Hematopoietic multipotent progenitor cell treated with erythropoietin and hydrocortisone succinate and interleukin-3 and kit ligand, for 6 days (in vitro differentiated cells): ENCODE data around the gene MRAP.
"Not testable (repeated sequence)": the region's sequence is repeated elsewhere in the genome, so short reads cannot be mapped to it uniquely, and the experiment has no call there.

Experiments used
- DNase-seq: peaks from one replicate; pipeline ENCODE4 v3.0.0-alpha.2; 2015

The MRAP gene

GRCh38 chr21:32301596-32301995 lies 2.9 kb downstream of the MRAP start:
- no peak for DNase-seq

DNA sequence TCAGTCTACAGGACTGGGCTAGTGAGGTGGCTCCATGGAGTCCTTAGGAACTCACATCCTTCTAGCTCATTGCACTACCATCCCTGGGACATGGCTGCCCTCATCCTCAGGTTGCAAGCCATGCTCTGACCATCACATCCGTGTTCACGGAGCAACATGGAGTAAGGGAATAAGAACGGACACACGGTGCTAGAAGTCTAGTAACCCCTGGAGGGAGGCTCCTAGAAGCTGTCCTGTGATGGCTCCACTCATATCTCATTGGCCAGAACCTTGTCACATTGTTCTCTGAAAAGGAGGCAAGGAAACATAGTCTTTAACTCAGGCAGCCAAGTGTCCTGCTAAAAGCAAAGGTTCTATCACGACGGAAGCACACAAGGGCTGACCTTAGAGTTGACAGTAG lies 3.9 kb downstream of the MRAP start:
- no peak for DNase-seq

- DNase-seq: no peak
These were observed 4.7 kb downstream of the MRAP start for GRCh38 chr21:32303385-32303784.

- DNase-seq: no peak
These were observed 6.3 kb downstream of the MRAP start for GRCh38 chr21:32304998-32305397.

DNA sequence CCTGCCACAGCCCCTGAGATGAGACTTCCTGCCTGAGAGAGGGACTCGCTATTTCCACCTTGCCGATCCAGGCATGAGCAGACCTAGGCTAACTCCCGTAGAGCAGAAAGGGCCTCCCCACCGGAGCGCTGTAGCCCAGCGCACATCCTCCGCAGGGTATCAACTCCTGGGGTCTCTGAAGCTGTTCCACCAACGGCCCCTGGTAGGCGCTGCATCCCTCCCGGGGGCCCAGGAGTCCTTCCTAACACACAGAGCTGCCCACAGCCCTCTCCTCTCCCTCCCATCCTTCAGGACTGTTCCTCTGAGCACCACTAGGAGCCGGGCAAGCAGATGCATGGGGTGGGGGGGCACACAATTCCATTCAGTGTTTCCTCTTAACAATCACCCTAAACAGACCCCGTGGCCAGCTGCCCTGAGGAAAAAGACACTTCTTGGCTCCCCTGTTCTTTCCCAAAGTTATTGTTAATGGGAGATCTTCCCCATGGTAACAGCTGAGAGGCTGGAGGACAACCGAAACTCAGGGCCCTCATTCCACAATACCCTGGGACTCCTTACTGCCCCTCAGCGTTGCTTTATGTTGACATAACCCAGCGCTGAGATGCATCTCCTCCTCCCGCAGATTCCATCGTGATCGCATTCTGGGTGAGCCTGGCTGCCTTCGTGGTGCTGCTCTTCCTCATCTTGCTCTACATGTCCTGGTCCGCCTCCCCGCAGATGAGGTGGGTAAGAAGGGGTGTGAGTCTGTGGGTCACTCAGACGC lies 7.5 kb downstream of the MRAP start:
- DNase-seq: no peak

DNA sequence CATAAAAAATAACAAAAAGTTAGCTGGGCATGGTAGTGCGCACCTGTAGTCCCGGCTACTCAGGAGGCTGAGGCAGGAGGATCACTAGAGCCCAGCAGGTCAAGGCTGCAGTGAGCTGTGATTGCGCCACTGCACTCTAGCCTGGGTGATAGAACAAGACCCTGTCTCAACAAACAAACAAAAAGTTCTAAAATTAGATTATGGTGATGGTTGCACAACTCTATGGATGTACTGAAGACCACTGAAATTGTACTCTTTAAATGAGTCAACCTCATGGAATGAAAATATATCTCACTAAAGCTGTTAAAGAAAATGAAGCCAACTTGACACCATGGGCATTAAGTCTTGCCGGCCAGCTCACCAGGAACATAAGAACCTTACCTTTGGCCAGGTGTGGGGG lies 9.1 kb downstream of the MRAP start:
- DNase-seq: no peak

DNA sequence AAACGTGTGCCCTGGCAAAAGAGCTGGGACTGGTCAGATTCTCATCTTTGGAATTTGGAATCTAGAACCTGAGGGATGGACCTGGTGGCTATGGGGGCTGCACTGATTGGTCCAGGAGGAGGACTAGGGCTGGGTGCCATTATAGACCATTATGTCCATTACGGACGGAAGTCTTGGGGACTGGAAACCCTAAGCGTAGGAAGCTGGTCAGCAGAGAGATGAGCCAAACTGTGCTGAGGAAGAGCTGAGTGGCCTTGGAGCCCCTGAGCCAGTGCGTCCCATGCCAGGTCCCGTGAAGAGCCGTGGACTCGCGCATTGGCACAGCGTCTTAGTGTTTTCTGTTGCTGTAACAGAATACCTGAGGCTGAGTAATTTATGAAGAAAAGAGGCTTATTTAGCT lies 10.0 kb downstream of the MRAP start:
- DNase-seq: no peak

GRCh38 chr21:32309906-32310460 lies 11.3 kb downstream of the MRAP start:
- DNase-seq: no peak

- DNase-seq: not testable (repeated sequence)
These were observed 12.3 kb downstream of the MRAP start for GRCh38 chr21:32310976-32311375.

- DNase-seq: no peak
These were observed 13.0 kb downstream of the MRAP start for GRCh38 chr21:32311621-32312020.

- DNase-seq: no peak
These were observed 13.7 kb downstream of the MRAP start for GRCh38 chr21:32312326-32312725.

DNA sequence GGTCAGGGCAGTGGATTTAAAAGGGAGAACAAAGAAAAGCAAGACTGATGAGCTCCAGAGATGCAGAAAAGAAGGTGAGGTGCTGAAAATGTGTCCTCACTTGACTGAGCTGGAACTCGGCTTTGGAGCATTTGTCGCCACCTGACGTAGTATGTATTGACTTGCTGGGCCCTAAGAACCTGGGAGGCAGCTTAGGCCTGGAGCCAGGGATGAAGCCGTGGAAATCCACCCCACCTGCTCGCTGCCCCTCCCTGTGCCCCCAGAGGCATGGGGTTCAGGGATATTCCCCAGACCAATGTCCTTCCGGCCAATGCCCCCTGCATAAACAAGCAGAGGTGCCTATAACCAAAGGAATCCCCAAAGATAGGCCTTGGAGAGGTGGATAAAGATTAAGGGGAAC lies 14.3 kb downstream of the MRAP start:
- DNase-seq: no peak

- no peak for DNase-seq
These were observed 16.2 kb downstream of the MRAP start for GRCh38 chr21:32314806-32315205.

GRCh38 chr21:32315511-32316281 lies 17.0 kb downstream of the MRAP start:
- no peak for DNase-seq

DNA sequence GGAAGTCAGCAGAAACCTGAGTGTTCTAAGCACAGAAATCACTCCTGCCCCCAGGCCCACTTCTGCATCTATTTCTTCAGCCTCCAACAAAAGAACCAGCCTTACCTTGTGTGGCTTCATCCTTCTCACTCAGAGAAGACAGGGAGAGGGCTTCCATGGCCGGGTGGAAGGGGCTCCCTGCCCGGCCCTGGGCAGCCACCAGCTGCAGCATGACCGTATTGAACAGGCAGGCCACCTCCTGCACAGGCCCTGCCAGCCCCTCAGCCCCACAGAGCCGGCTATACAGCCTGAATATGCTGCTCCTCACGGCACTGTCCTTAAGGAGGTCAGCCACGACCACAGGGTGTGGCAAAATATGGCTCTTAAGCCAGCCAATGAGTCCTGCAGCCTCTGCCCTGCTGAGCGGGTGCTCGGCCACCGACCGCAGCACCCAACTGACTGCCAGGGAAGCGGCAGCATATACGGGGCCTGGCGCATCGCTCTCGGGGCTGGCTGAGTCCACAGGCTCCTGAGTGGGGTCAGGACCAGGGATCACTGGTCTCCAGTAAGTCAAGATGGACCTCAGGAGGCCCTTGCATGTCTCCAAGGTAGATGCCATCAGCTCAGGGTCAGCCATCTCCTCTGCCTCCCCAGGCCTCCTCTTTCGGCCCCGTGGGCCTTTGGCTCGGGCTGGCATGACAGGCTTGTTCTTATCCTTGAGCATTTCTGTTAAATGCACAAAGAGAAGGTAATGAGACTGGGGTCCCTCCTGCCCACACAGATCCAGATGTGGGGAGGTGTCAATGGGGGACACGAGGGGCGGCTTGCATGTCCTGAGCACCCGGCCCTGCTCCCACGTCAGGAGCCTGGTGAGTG lies 17.9 kb downstream of the MRAP start:
- DNase-seq: no peak

- no peak for DNase-seq
These were observed 19.1 kb downstream of the MRAP start for GRCh38 chr21:32317726-32318125.

DNA sequence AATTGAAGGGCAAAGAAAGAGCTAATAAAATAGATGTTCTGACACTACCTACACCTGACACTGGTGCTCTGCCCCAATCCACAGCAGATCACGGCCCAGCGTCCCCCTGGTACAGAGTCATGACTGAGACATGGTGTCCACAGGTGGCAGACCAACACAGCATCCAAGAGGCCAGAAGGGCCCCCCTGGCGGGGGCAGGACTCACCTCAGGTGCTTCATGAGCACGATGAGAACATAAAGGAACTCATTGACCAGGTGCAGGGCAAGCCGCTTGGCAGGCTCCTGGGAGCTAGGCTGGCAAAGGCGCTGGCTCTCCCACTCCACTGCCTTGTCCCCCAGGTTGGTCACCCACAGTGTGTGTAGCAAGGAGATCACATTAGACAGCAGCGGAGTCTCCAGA lies 20.4 kb downstream of the MRAP start:
- no peak for DNase-seq

DNA sequence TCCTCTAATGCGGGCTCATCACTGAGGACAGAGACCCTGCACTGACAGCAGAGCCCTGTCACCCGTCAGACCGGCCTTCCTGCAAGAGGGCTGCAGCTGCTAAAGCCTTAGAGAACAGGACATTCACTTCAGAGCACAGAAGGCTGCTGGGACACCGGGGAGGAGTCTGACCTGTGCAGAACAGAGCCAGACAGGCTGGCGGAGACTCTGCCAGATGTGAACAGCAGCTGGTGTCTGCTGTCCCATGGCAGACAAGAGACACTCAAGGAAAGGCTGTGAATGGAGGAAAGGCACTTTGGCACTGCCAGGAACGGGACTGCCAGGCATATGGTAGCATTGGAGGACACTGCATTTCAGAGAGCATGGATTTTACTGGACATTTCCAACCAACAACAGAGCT lies 21.4 kb downstream of the MRAP start:
- DNase-seq: no peak

DNA sequence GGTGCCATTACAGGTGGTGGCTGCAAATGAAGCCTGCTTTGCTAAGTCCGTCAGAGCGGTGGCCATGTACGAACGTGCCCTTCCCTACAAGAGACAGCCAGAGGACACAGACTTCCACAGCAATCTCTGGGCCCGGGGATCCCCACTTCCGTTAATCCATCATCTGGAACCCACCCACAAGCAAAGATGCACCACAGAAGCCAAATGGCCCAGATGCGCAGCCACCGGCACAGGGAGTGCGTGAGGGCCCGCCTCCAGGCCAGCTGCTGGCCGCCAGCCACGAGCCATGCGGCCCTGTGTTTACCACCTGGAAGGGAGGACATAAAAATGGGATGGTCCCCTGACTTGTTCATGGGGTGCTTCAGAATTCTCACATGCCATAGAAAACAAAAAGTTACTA lies 22.1 kb downstream of the MRAP start:
- no peak for DNase-seq

- no peak for DNase-seq
These were observed 22.8 kb downstream of the MRAP start for GRCh38 chr21:32321480-32321879.

DNA sequence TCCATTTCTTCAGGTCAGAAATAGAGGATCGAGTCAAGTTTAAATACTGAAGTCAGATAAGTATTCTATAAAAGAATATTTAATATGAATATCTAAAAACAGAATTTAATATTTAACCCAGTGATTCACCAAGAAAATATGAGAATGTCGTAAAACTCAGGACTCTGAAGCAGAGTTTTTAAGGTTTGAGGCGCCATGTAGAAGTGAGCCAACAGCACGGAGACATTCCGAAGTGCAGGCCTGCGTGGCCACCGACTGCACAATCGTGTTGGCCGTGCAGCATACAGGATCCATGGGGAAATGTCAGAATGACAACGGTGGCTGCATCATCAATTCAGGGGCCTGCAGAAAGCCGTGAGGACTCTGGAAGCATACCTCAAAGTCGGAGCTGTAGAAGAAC lies 23.4 kb downstream of the MRAP start:
- no peak for DNase-seq

DNA sequence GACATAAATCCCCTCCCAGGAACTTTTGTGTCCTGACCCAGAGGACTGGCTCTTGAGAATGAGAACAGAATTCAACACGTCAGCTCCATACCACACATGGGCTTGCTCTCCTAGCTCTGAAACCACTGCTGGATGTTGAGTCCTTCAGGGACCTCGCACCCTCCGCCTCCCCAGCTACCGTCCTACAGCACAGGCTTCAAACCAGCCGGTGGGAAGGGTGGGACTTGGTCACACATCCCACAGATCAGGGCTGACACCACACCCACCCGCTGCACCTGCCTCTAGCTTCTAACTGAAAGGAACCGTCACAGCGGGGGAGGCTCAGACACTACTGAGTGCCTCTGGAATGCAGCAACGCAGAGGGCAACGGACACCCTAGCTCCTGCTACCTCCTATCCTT lies 24.0 kb downstream of the MRAP start:
- DNase-seq: no peak

DNA sequence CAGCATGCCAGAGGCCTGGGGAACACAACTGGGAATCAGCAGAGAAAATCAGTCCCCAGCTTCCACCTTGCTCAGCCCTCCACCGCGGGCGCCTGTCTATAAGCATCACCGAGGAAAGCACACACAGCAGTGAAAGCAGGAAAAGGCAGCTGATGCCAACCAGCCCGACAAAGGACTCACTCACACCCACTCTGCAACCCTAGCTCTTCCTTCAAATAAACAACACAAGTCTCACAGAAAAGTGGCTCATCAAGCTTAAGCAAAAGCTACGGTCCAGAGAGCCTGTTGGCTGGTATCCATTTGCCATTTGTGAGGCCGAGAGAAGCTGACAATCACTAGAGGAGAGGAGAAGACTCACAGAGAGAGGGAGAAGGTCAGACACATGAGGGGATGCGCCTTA lies 27.1 kb downstream of the MRAP start:
- no peak for DNase-seq
